ENCODE data around the gene MRPS27. TPM values are rescaled to one million over a fixed set of nuclear protein-coding genes. Genes with fewer than 3 reads are reported as not detected.

Gene MRPS27
- total and polyA plus RNA-seq, 2 of the 4 experiments (the other 2 are of a cell fraction), result 46.9 to 90.5 TPM

DNA sequence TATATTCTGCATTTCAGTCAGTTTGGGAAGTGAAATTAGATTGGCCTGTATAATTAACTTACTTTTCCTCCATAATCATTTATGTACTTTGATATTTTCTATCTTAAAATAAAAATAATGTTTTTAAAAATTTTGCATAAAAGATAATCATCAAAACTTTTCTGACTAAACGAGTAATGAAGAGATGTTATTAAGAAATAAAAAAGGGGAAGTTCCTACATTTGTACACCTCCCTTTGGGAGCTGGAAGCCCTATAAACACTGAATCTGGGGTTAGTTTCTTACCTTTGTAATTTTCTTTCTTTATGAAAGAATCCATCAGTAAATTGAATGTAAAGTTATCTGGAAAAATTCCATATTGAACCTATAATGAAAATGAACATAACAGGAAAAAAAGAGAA lies 86.2 kb downstream of the MRPS27 start:
- H3K4ac ChIP-seq (ENCODE audit: low read depth, low read length), result no peak overlapping the region
- POLR2A ChIA-PET (ENCODE audit: unreplicated experiment), result no interaction called here
- H3K4me1 ChIP-seq (ENCODE audit: control insufficient read depth, insufficient read depth, low read length), result peaks cover 4% of the 10 kb centered on the region; the same call in 1 of the 2 replicates
- dilution Hi-C loops (cut with HindIII; ENCODE audit: low sequenced_read_pairs, unreplicated experiment) (no loop called here), in situ Hi-C loops (cut with MboI; ENCODE audit: low sequenced_read_pairs) (no loop called here), intact Hi-C loops (cut with micrococcal nuclease) (no loop called here)
- no peaks in the 10 kb centered on the region for H3K27me3 ChIP-seq (ENCODE audit: control insufficient read depth, insufficient read depth, low read length)
- no peak overlapping the region for H4K8ac ChIP-seq (ENCODE audit: low read depth in 2 of 2, low read length in 2 of 2)
- no TSS peak for BruUV-seq (replicated peaks)
- no peak overlapping the region for H2BK20ac ChIP-seq (ENCODE audit: low read depth, low read length)
- WGBS, 2 experiments (ENCODE audit: extremely low coverage in 2 of 2, insufficient read length in 1 of 2), result no CpG with 5 or more reads among the region's 1 CpG
- no peaks in the 10 kb centered on the region for H3K9me3 ChIP-seq (ENCODE audit: control insufficient read depth, insufficient read depth, low read length)
- ATAC-seq (ENCODE audit: low read depth), result no peak
- CTCF ChIA-PET, result interaction anchor here (0.9 kb wide), 1 partner anchor 10 kb away, joined by 3 read pairs; no protein-coding TSS in a partner anchor
- no peak overlapping the region for H3K27ac ChIP-seq (ENCODE audit: insufficient read depth, low read length)
- no peak for TF ChIP-seq MAZ (IDR thresholded peaks at IDR 0.05; ENCODE audit: borderline replicate concordance, low read depth, low read length)
- TF ChIP-seq USF2 (IDR thresholded peaks at IDR 0.05; ENCODE audit: low read depth, low read length), result no peak
- no peak for TF ChIP-seq RCOR1 (IDR thresholded peaks at IDR 0.05; ENCODE audit: insufficient replicate concordance, low read length)
- TF ChIP-seq MXI1 (IDR thresholded peaks at IDR 0.05; ENCODE audit: borderline replicate concordance, low read depth, low read length), result no peak
- TF ChIP-seq MAFK (IDR thresholded peaks at IDR 0.05; ENCODE audit: low read depth, low read length), result no peak
- H3K18ac ChIP-seq (ENCODE audit: low read depth, low read length), result no peak overlapping the region
- peaks cover 4% of the 10 kb centered on the region for H3K36me3 ChIP-seq (ENCODE audit: control insufficient read depth, insufficient read depth, low read length)
- H2BK15ac ChIP-seq (ENCODE audit: low read depth, low read length), result no peak overlapping the region
- no peak overlapping the region for H3K14ac ChIP-seq (replicated peaks; ENCODE audit: low read depth, low read length)
- no peak overlapping the region for H3K23ac ChIP-seq (ENCODE audit: low read depth, low read length)
- no peak overlapping the region for H2BK120ac ChIP-seq (ENCODE audit: low read depth, low read length)
- H2BK5ac ChIP-seq (ENCODE audit: low read depth, low read length, poor library complexity, severe bottlenecking), result no peak overlapping the region
- H2AK5ac ChIP-seq (ENCODE audit: low read depth, low read length), result no peak overlapping the region
- H3K4me2 ChIP-seq (ENCODE audit: low read depth, low read length), result no peak overlapping the region
- H4K5ac ChIP-seq (ENCODE audit: low read depth, low read length), result no peak overlapping the region
- DNase-seq, result no peak
- no peak overlapping the region for H3K56ac ChIP-seq (ENCODE audit: extremely low read depth, insufficient read depth, low read length)
- no peak overlapping the region for H2AK9ac ChIP-seq (replicated peaks; ENCODE audit: low read depth, low read length, poor library complexity)
- H3K4me3 ChIP-seq (ENCODE audit: insufficient read depth, low read depth, low read length), result no peak overlapping the region
- no peak overlapping the region for H4K91ac ChIP-seq (ENCODE audit: insufficient read depth, low read depth, low read length)
- H3K9me1 ChIP-seq (ENCODE audit: insufficient read depth, low read length), result peaks cover 2% of the 10 kb centered on the region; the same call in 1 of the 2 replicates
- H2AFZ ChIP-seq (replicated peaks; ENCODE audit: low read length, poor library complexity), result no peak overlapping the region
- peaks cover 22 to 25% of the 10 kb centered on the region in 2 experiments for H3K79me1 ChIP-seq (ENCODE audit: low read depth in 1 of 2, low read length in 2 of 2)
- H4K20me1 ChIP-seq (ENCODE audit: insufficient read depth, low read length), result no peaks in the 10 kb centered on the region
- H3K9ac ChIP-seq (ENCODE audit: low read depth, low read length), result no peak overlapping the region
